Measurements from ENCODE around the gene CHRNA4.
"Not testable (repeated sequence)": the region's sequence is repeated elsewhere in the genome, so short reads cannot be mapped to it uniquely, and the experiment has no call there.

CHRNA4 gene

GRCh38 chr20:63397946-63398450 is 36.8 kb upstream of the CHRNA4 start:
- FAIRE-seq (no peak), DNase-seq (ENCODE audit: low spot score) (no peak)

GRCh38 chr20:63397155-63397843 is 36.1 kb upstream of the CHRNA4 start:
- FAIRE-seq (no peak), DNase-seq (ENCODE audit: low spot score) (no peak)

- FAIRE-seq = no peak
- DNase-seq (ENCODE audit: low spot score) = no peak
These were observed 35.2 kb upstream of the CHRNA4 start for GRCh38 chr20:63396300-63396699.

GRCh38 chr20:63395723-63396122 is 34.6 kb upstream of the CHRNA4 start:
- DNase-seq (ENCODE audit: low spot score) = no peak
- no peak for FAIRE-seq

GRCh38 chr20:63394920-63395455 is 33.8 kb upstream of the CHRNA4 start:
- DNase-seq (ENCODE audit: low spot score) (no peak), FAIRE-seq (no peak)

- DNase-seq (ENCODE audit: low spot score) = no peak
- no peak for FAIRE-seq
These were observed 33.1 kb upstream of the CHRNA4 start for GRCh38 chr20:63394069-63394919.

- no peak for FAIRE-seq
These were observed 32.4 kb upstream of the CHRNA4 start for GRCh38 chr20:63393566-63393965.

GRCh38 chr20:63392465-63393365 is 31.6 kb upstream of the CHRNA4 start:
- DNase-seq (ENCODE audit: low spot score) = no peak
- FAIRE-seq = no peak

More at GRCh38 chr20:63393566-63393965, 32.4 kb upstream of the CHRNA4 start:
- no peak for DNase-seq (ENCODE audit: low spot score)

- FAIRE-seq = no peak
- DNase-seq (ENCODE audit: low spot score) = no peak
These were observed 26.8 kb upstream of the CHRNA4 start for GRCh38 chr20:63387917-63388316.

- FAIRE-seq = no peak
- DNase-seq (ENCODE audit: low spot score) = no peak
These were observed 26.2 kb upstream of the CHRNA4 start for GRCh38 chr20:63387393-63387792.

GRCh38 chr20:63386491-63386890 is 25.3 kb upstream of the CHRNA4 start:
- DNase-seq (ENCODE audit: low spot score) (no peak), FAIRE-seq (no peak)

GRCh38 chr20:63385819-63386218 is 24.7 kb upstream of the CHRNA4 start:
- no peak for FAIRE-seq
- DNase-seq (ENCODE audit: low spot score) = no peak

- DNase-seq (ENCODE audit: low spot score) (no peak), FAIRE-seq (no peak)
These were observed 23.2 kb upstream of the CHRNA4 start for GRCh38 chr20:63384336-63384735.

- DNase-seq (ENCODE audit: low spot score) (no peak), FAIRE-seq (no peak)
These were observed 22.4 kb upstream of the CHRNA4 start for GRCh38 chr20:63383556-63383955.

- FAIRE-seq = no peak
- DNase-seq (ENCODE audit: low spot score) = no peak
These were observed 21.6 kb upstream of the CHRNA4 start for GRCh38 chr20:63382551-63383300.

GRCh38 chr20:63381781-63382431 is 20.8 kb upstream of the CHRNA4 start:
- no peak for FAIRE-seq
- DNase-seq (ENCODE audit: low spot score) = no peak

- FAIRE-seq (no peak), DNase-seq (ENCODE audit: low spot score) (no peak)
These were observed 19.3 kb upstream of the CHRNA4 start for GRCh38 chr20:63380346-63380870.

GRCh38 chr20:63379872-63380271 is 18.7 kb upstream of the CHRNA4 start:
- FAIRE-seq = not testable (repeated sequence)

GRCh38 chr20:63379296-63379695 is 18.1 kb upstream of the CHRNA4 start:
- DNase-seq (ENCODE audit: low spot score) = no peak

More at GRCh38 chr20:63379872-63380271, 18.7 kb upstream of the CHRNA4 start:
- not testable (repeated sequence) for DNase-seq (ENCODE audit: low spot score)

GRCh38 chr20:63378626-63379025 is 17.5 kb upstream of the CHRNA4 start:
- no peak for DNase-seq (ENCODE audit: low spot score)
- no peak for FAIRE-seq

More at GRCh38 chr20:63379296-63379695, 18.1 kb upstream of the CHRNA4 start:
- no peak for FAIRE-seq

Measured in RCC 7860 (cell line).